ENCODE measurements around the gene KAT6B. TPM values are rescaled to one million over a fixed set of nuclear protein-coding genes. Genes with fewer than 3 reads are reported as not detected.

The KAT6B gene
- polyA plus RNA-seq, 1 donor from 2014 or later = 11.5 TPM

DNA sequence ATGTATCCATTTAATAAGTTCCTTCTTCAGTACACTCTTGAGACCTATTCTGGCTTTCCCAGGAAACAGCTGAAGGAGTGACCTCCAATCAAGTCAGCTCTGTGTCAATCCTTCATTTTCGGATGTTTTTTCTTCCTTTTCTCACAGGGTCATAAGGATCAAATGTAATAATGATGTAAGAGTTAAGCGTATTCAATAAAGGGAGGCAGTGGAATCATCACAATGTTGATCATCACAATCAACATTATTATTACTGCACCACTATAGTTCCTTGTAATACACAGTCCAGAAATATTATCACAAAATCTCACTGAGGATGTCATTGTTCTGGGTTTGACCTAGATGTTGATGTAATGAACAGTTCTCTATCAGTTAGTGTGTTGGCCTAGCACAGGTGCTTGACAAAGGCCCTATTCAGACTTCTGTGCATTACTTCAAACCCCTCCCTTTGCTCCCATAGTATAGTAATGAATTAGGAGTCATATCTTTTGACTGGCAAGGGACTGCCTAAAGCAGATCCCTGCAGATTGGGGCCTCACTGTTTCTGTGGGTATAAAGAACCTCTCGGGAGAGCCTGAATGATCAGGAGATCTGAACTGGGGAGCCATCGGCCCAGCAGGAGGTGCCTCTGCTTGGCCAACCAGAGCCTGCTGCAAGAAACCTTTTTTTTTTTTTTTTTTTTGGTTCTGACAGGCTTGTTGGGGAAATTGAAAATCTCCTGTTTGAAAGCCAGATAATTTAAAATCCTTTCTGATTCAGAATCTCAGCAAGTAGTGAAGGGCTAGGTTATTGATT is 100.6 kb downstream of the KAT6B start:
- Histone ChIP-seq H4K20me1 (ENCODE audit: insufficient read depth) (no peaks in the 10 kb centered on the region), H3K79me2 (replicated peaks; ENCODE audit: insufficient read depth, low read length) (peaks cover 47% of the 10 kb centered on the region), H3K27ac (ENCODE audit: low read length) (no peak overlapping the region), H2AFZ (ENCODE audit: low read depth, low read length) (no peak overlapping the region), H3K9me3 (ENCODE audit: low read length) (no peaks in the 10 kb centered on the region), H3K27me3 (ENCODE audit: insufficient read depth, low read depth, low read length) (no peaks in the 10 kb centered on the region), H3K4me3 (ENCODE audit: low read length) (no peak overlapping the region), H3K4me2 (ENCODE audit: low read length) (no peak overlapping the region), H3F3A (ENCODE audit: insufficient read depth, low read length, poor library complexity, severe bottlenecking) (no peaks in the 10 kb centered on the region), H3K9ac (ENCODE audit: low read length) (no peak overlapping the region), H3K36me3 (ENCODE audit: insufficient read depth, low read length) (no peaks in the 10 kb centered on the region), H3K9me2 (ENCODE audit: insufficient read depth, low read length) (no peaks in the 10 kb centered on the region)
- TF ChIP-seq EP300 (conservative IDR thresholded peaks at IDR 0.05; ENCODE audit: poor library complexity, severe bottlenecking) (no peak), EZH2 (IDR thresholded peaks at IDR 0.05; ENCODE audit: borderline replicate concordance, insufficient read depth, low read length, poor library complexity, severe bottlenecking) (no peak), RAD21 (conservative IDR thresholded peaks at IDR 0.05) (no peak), SMC3 (conservative IDR thresholded peaks at IDR 0.05; ENCODE audit: poor library complexity) (no peak), POLR2AphosphoS5 (IDR thresholded peaks at IDR 0.05) (no peak), TAF1 (IDR thresholded peaks at IDR 0.05; ENCODE audit: low read depth) (no peak), MXI1 (conservative IDR thresholded peaks at IDR 0.05; ENCODE audit: poor library complexity, severe bottlenecking) (no peak)
- TF ChIP-seq, protein P1, sequence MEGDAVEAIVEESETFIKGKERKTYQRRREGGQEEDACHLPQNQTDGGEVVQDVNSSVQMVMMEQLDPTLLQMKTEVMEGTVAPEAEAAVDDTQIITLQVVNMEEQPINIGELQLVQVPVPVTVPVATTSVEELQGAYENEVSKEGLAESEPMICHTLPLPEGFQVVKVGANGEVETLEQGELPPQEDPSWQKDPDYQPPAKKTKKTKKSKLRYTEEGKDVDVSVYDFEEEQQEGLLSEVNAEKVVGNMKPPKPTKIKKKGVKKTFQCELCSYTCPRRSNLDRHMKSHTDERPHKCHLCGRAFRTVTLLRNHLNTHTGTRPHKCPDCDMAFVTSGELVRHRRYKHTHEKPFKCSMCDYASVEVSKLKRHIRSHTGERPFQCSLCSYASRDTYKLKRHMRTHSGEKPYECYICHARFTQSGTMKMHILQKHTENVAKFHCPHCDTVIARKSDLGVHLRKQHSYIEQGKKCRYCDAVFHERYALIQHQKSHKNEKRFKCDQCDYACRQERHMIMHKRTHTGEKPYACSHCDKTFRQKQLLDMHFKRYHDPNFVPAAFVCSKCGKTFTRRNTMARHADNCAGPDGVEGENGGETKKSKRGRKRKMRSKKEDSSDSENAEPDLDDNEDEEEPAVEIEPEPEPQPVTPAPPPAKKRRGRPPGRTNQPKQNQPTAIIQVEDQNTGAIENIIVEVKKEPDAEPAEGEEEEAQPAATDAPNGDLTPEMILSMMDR (IDR thresholded peaks at IDR 0.05; ENCODE audit: poor library complexity, severe bottlenecking) = no peak
- TF ChIP-seq, protein P2, sequence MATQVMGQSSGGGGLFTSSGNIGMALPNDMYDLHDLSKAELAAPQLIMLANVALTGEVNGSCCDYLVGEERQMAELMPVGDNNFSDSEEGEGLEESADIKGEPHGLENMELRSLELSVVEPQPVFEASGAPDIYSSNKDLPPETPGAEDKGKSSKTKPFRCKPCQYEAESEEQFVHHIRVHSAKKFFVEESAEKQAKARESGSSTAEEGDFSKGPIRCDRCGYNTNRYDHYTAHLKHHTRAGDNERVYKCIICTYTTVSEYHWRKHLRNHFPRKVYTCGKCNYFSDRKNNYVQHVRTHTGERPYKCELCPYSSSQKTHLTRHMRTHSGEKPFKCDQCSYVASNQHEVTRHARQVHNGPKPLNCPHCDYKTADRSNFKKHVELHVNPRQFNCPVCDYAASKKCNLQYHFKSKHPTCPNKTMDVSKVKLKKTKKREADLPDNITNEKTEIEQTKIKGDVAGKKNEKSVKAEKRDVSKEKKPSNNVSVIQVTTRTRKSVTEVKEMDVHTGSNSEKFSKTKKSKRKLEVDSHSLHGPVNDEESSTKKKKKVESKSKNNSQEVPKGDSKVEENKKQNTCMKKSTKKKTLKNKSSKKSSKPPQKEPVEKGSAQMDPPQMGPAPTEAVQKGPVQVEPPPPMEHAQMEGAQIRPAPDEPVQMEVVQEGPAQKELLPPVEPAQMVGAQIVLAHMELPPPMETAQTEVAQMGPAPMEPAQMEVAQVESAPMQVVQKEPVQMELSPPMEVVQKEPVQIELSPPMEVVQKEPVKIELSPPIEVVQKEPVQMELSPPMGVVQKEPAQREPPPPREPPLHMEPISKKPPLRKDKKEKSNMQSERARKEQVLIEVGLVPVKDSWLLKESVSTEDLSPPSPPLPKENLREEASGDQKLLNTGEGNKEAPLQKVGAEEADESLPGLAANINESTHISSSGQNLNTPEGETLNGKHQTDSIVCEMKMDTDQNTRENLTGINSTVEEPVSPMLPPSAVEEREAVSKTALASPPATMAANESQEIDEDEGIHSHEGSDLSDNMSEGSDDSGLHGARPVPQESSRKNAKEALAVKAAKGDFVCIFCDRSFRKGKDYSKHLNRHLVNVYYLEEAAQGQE (IDR thresholded peaks at IDR 0.05; ENCODE audit: borderline replicate concordance) = no peak

DNA sequence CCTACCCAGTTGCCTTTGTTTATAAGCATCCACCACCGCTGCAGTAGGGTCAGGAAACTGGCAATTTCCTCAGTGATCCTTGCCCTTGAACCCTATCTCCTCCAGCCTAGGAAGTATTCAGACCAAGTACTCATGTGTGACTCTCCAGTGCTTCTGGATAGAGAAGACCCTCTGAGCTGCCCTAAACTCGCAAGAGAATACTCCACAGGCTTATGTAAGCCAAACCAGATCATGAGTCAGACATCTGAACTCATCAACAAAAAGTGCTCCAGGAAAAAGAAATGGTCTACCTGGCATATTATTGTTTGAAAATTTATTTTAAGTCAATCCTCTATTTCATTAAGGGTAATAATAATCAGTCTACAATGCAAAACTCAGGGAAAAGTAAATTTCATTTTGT is 101.3 kb downstream of the KAT6B start:
- Histone ChIP-seq H3K27me3 (ENCODE audit: insufficient read depth, low read depth, low read length) (no peaks in the 10 kb centered on the region), H3K9ac (ENCODE audit: low read length) (no peak overlapping the region), H3K36me3 (ENCODE audit: insufficient read depth, low read length) (no peaks in the 10 kb centered on the region), H3K4me2 (ENCODE audit: low read length) (no peak overlapping the region), H3K9me3 (ENCODE audit: low read length) (no peaks in the 10 kb centered on the region), H4K20me1 (ENCODE audit: insufficient read depth) (no peaks in the 10 kb centered on the region), H3K4me3 (ENCODE audit: low read length) (no peak overlapping the region), H3K27ac (ENCODE audit: low read length) (no peak overlapping the region), H3K79me2 (replicated peaks; ENCODE audit: insufficient read depth, low read length) (peaks cover 44% of the 10 kb centered on the region), H2AFZ (ENCODE audit: low read depth, low read length) (no peak overlapping the region), H3F3A (ENCODE audit: insufficient read depth, low read length, poor library complexity, severe bottlenecking) (no peaks in the 10 kb centered on the region), H3K9me2 (ENCODE audit: insufficient read depth, low read length) (no peaks in the 10 kb centered on the region)
- no peak for TF ChIP-seq MXI1 (conservative IDR thresholded peaks at IDR 0.05; ENCODE audit: poor library complexity, severe bottlenecking)
- TF ChIP-seq, protein P2 (IDR thresholded peaks at IDR 0.05; ENCODE audit: borderline replicate concordance) = no peak
- TF ChIP-seq RAD21 (conservative IDR thresholded peaks at IDR 0.05) = no peak
- TF ChIP-seq EP300 (conservative IDR thresholded peaks at IDR 0.05; ENCODE audit: poor library complexity, severe bottlenecking) = no peak
- TF ChIP-seq, protein P1 (IDR thresholded peaks at IDR 0.05; ENCODE audit: poor library complexity, severe bottlenecking) = no peak
- TF ChIP-seq EZH2 (IDR thresholded peaks at IDR 0.05; ENCODE audit: borderline replicate concordance, insufficient read depth, low read length, poor library complexity, severe bottlenecking) = no peak
- TF ChIP-seq SMC3 (conservative IDR thresholded peaks at IDR 0.05; ENCODE audit: poor library complexity) = no peak
- no peak for TF ChIP-seq TAF1 (IDR thresholded peaks at IDR 0.05; ENCODE audit: low read depth)
- no peak for TF ChIP-seq POLR2AphosphoS5 (IDR thresholded peaks at IDR 0.05)
